ENCODE data around the gene NMT2. TPM values are rescaled to one million over a fixed set of nuclear protein-coding genes. Genes with fewer than 3 reads are reported as not detected.

NMT2 gene
- 51.6 and 55.3 TPM in 2 replicates for total RNA-seq (2013; cell fraction: nucleolus; rRNA removed)
- total RNA-seq (2014; rRNA removed) (11.1 and 11.4 TPM in 2 replicates), total RNA-seq (2014; rRNA removed; fragmentation: Illumina TruSeq; extraction: Trizol) (10.8 and 12.0 TPM in 2 replicates), total RNA-seq (2021) (9.7 and 9.8 TPM in 2 replicates), polyA plus RNA-seq (2011; rRNA removed) (5.0 TPM in 2 replicates), polyA plus RNA-seq (2014; fragmentation: Illumina TruSeq; extraction: Trizol) (10.5 and 11.9 TPM in 2 replicates), polyA plus RNA-seq (2014; fragmentation: Nextera tagmentation; extraction: Ambion mirVana) (1 to 10 TPM; 4.9 to 7.6 TPM), polyA plus RNA-seq (2014; rRNA removed) (8.2 and 8.3 TPM in 2 replicates), polyA plus RNA-seq (2016; fragmentation: Nextera tagmentation; extraction: Ambion mirVana) (10 to 100 TPM in 1 of 2 experiments, 1 to 10 TPM in 1; 8.5 to 11.6 TPM), polyA minus RNA-seq (2011; rRNA and poly(A)+ RNA removed) (2.4 and 2.5 TPM in 2 replicates), Bru-seq, nascent RNA (percentile 87 among the genes with signal in this experiment), BruChase-seq, experiment 1, labeled RNA remaining after a 6-hour chase (percentile 84 among the genes with signal in this experiment), BruChase-seq, experiment 2, labeled RNA remaining after a 2-hour chase (percentile 87 among the genes with signal in this experiment)
- polyA plus RNA-seq (2011; ENCODE audit: low read depth) = 5.1 TPM
- 2.5 and 3.2 TPM in 2 replicates for polyA plus RNA-seq (2011; cell fraction: cytosol; rRNA removed)
- 5.8 and 6.4 TPM in 2 replicates for polyA plus RNA-seq (2011; cell fraction: nucleus; rRNA removed)
- polyA plus RNA-seq (2012) = 6.4 and 8.2 TPM in 2 replicates
- 0.73 and 0.94 TPM in 2 replicates for polyA minus RNA-seq (2011; cell fraction: cytosol; rRNA and poly(A)+ RNA removed)
- 2.1 and 3.7 TPM in 2 replicates for polyA minus RNA-seq (2011; cell fraction: nucleus; rRNA and poly(A)+ RNA removed)
- long read RNA-seq, experiment 1, partial matches to known transcripts = 2 of 6 reads
- long read RNA-seq, experiment 1, other reads (novel, unspliced or antisense) = 1 of 6 reads
- long read RNA-seq, experiment 2, transcript NMT2-202 (12 exons, 2,907 nt) = major isoform, 13 of 26 reads
- long read RNA-seq, experiment 2, partial matches to known transcripts = 3 of 26 reads
- long read RNA-seq, experiment 2, other reads (novel, unspliced or antisense) = 9 of 26 reads

DNA sequence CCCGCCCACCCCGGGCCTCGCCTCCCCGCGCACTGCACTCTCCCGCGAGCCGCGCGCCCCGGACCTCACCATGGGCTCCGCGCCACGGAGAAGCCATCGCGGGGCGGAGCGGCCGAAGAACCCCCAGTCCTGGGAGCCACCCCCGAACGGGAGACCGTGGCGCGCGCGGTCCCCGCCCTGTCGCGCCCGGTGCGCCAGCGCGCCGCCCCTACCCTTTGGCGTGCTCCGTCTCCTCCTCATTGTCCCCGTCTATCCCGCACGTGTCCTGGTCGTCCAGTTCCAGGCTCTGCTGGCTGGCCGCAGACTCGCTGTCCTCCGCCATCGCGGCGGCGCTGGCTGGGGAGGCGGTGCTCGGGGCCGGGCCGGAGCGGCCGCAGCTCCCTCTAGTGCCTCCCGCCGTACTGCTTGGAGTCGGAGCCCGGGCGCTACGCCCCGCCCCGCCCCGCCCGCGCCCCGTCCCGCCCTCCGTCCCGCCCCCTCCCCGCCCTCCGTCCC is at the start of gene NMT2:
Gene NMT2, minus strand, starts transcription at position 403 of the 495 bp plus-strand sequence. Its CDS starts 81 bp downstream, at position 322.
- no peaks in the 10 kb centered on the region; a peak in 1 of 4 replicates for H3K27me3 ChIP-seq (replicated peaks in 1 of 2; ENCODE audit: control insufficient read depth in 2 of 2, insufficient read depth in 2 of 2, low read length in 1 of 2)
- H3K9me3 ChIP-seq (replicated peaks; ENCODE audit: control insufficient read depth, insufficient read depth, low read length) = no peaks in the 10 kb centered on the region
- ATAC-seq = peak; percentile 91
- H3K4me2 ChIP-seq (ENCODE audit: control insufficient read depth, insufficient read depth) = peak within 1 kb of the TSS; percentile 82
- ChIA-PET POLR2A (interaction anchor here (0.7 to 2.1 kb wide), 6 partner anchors 24 to 47 kb away, joined by 3 to 13 read pairs (median 4); no protein-coding TSS in a partner anchor), CTCF (interaction anchor here (0.7 to 6.2 kb wide), 6 partner anchors 20 to 63 kb away, joined by 3 to 38 read pairs (median 6); no protein-coding TSS in a partner anchor), SMC1A (ENCODE audit: uncharacterized antibody, unreplicated experiment) (interaction anchor here (1.0 to 8.5 kb wide), 7 partner anchors 22 to 71 kb away, joined by 3 to 86 read pairs (median 9); no protein-coding TSS in a partner anchor), RAD21 (ENCODE audit: unreplicated experiment) (interaction anchor here (0.8 to 3.6 kb wide), 8 partner anchors 26 to 215 kb away, joined by 3 to 39 read pairs (median 3); partner anchors contain the start of gene MEIG1)
- intact Hi-C loops (cut with micrococcal nuclease; ENCODE audit: unreplicated experiment) (no loop called here), in situ Hi-C loops (cut with MboI) (loop anchor here (25.0 kb wide), 1 partner anchor 1269 kb away; the partner anchor contains the start of gene PTER)
- H3K4me3 ChIP-seq = peak within 1 kb of the TSS; percentile 85
- H3K36me3 ChIP-seq (ENCODE audit: control insufficient read depth in 2 of 2, insufficient read depth in 2 of 2, low read length in 1 of 2) = no peaks in the 10 kb centered on the region
- no peak for DNase-seq (ENCODE audit: low read depth, low spot score)
- BruUV-seq (replicated peaks) = no TSS peak
- H3K27ac ChIP-seq (ENCODE audit: control insufficient read depth, insufficient read depth) = peak within 1 kb of the TSS; percentile 53; the same call in 1 of the 2 replicates
- FAIRE-seq = no peak
- WGBS (ENCODE audit: insufficient coverage, insufficient replicate concordance, low lambda C conversion rate, missing lambda C conversion rate) = under 1% methylated on average over 31 of the region's 70 CpGs
- H4K20me1 ChIP-seq (ENCODE audit: control insufficient read depth, insufficient read depth) = no peaks in the 10 kb centered on the region
- peaks cover 3% of the 10 kb centered on the region; the same call in 1 of the 2 replicates for H3K79me2 ChIP-seq (ENCODE audit: control insufficient read depth, insufficient read depth, low read length)
- H3K4me1 ChIP-seq (ENCODE audit: control insufficient read depth, insufficient read depth, low read length) = peaks cover 8% of the 10 kb centered on the region; the same call in 1 of the 2 replicates
- peak within 1 kb of the TSS; percentile 96 for H2AFZ ChIP-seq (ENCODE audit: control insufficient read depth, low read depth, low read length)
- peak within 1 kb of the TSS; percentile 38 for H3K9ac ChIP-seq (ENCODE audit: control insufficient read depth, insufficient read depth, low read length)
- TF ChIP-seq, protein P1, sequence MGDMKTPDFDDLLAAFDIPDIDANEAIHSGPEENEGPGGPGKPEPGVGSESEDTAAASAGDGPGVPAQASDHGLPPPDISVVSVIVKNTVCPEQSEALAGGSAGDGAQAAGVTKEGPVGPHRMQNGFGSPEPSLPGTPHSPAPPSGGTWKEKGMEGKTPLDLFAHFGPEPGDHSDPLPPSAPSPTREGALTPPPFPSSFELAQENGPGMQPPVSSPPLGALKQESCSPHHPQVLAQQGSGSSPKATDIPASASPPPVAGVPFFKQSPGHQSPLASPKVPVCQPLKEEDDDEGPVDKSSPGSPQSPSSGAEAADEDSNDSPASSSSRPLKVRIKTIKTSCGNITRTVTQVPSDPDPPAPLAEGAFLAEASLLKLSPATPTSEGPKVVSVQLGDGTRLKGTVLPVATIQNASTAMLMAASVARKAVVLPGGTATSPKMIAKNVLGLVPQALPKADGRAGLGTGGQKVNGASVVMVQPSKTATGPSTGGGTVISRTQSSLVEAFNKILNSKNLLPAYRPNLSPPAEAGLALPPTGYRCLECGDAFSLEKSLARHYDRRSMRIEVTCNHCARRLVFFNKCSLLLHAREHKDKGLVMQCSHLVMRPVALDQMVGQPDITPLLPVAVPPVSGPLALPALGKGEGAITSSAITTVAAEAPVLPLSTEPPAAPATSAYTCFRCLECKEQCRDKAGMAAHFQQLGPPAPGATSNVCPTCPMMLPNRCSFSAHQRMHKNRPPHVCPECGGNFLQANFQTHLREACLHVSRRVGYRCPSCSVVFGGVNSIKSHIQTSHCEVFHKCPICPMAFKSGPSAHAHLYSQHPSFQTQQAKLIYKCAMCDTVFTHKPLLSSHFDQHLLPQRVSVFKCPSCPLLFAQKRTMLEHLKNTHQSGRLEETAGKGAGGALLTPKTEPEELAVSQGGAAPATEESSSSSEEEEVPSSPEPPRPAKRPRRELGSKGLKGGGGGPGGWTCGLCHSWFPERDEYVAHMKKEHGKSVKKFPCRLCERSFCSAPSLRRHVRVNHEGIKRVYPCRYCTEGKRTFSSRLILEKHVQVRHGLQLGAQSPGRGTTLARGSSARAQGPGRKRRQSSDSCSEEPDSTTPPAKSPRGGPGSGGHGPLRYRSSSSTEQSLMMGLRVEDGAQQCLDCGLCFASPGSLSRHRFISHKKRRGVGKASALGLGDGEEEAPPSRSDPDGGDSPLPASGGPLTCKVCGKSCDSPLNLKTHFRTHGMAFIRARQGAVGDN (IDR thresholded peaks at IDR 0.05) = no peak
- TF ChIP-seq SMC3 (IDR thresholded peaks at IDR 0.05; ENCODE audit: borderline replicate concordance, low read length) (peak; percentile 19; the same call in 1 of the 2 replicates), TCF7 (IDR thresholded peaks at IDR 0.05; ENCODE audit: borderline replicate concordance) (no peak), POLR2AphosphoS5 (IDR thresholded peaks at IDR 0.05; ENCODE audit: low read length) (peak; percentile 80; the same call in 1 of the 2 replicates), RUNX3 (IDR thresholded peaks at IDR 0.05; ENCODE audit: low read length) (peak; percentile 33; the same call in 1 of the 2 replicates), EP300 (IDR thresholded peaks at IDR 0.05; ENCODE audit: borderline replicate concordance in 1 of 2, control insufficient read depth in 1 of 2, low read depth in 2 of 2, low read length in 2 of 2) (no peak)
- TF ChIP-seq, protein P2, sequence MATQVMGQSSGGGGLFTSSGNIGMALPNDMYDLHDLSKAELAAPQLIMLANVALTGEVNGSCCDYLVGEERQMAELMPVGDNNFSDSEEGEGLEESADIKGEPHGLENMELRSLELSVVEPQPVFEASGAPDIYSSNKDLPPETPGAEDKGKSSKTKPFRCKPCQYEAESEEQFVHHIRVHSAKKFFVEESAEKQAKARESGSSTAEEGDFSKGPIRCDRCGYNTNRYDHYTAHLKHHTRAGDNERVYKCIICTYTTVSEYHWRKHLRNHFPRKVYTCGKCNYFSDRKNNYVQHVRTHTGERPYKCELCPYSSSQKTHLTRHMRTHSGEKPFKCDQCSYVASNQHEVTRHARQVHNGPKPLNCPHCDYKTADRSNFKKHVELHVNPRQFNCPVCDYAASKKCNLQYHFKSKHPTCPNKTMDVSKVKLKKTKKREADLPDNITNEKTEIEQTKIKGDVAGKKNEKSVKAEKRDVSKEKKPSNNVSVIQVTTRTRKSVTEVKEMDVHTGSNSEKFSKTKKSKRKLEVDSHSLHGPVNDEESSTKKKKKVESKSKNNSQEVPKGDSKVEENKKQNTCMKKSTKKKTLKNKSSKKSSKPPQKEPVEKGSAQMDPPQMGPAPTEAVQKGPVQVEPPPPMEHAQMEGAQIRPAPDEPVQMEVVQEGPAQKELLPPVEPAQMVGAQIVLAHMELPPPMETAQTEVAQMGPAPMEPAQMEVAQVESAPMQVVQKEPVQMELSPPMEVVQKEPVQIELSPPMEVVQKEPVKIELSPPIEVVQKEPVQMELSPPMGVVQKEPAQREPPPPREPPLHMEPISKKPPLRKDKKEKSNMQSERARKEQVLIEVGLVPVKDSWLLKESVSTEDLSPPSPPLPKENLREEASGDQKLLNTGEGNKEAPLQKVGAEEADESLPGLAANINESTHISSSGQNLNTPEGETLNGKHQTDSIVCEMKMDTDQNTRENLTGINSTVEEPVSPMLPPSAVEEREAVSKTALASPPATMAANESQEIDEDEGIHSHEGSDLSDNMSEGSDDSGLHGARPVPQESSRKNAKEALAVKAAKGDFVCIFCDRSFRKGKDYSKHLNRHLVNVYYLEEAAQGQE (IDR thresholded peaks at IDR 0.05; ENCODE audit: low read depth, low read length) = no peak

All from GM12878 (cell line).